Parathyroid adenoma (tissue), 2 donors: Measurements from ENCODE around the gene CRB1.

ENCODE experiments used
- H2AFZ ChIP-seq: fragments of 300-600 bp; sonication (generic); one replicate; pipeline ENCODE4 v1.7.0; 2017; ENCODE audit warnings: antibody characterized with exemption, mild to moderate bottlenecking
- H3K27ac ChIP-seq: fragments of 300-600 bp; sonication (generic); one replicate; pipeline ENCODE4 v1.7.0; 2017
- H3K27me3 ChIP-seq: fragments of 300-600 bp; sonication (generic); one replicate; pipeline ENCODE4 v1.7.0; 2017; ENCODE audit warnings: low read length; ENCODE audit not compliant: control insufficient read depth, insufficient read depth
- H3K36me3 ChIP-seq: fragments of 300-600 bp; sonication (generic); one replicate; pipeline ENCODE4 v1.7.0; 2017; ENCODE audit warnings: low read length; ENCODE audit not compliant: control insufficient read depth, insufficient read depth
- H3K4me1 ChIP-seq: fragments of 300-600 bp; sonication (generic); one replicate; pipeline ENCODE4 v1.7.0; 2017; ENCODE audit warnings: control low read depth
- H3K4me2 ChIP-seq: fragments of 300-600 bp; sonication (generic); one replicate; pipeline ENCODE4 v1.7.0; 2017; ENCODE audit warnings: low read length
- H3K4me3 ChIP-seq: fragments of 300-600 bp; sonication (generic); one replicate; pipeline ENCODE4 v1.7.0; 2017; ENCODE audit warnings: low read depth, low read length
- H3K79me2 ChIP-seq: fragments of 300-600 bp; sonication (generic); one replicate; pipeline ENCODE4 v1.7.0; 2017; ENCODE audit warnings: control low read depth
- H3K9ac ChIP-seq: fragments of 300-600 bp; sonication (generic); one replicate; pipeline ENCODE4 v1.7.0; 2017; ENCODE audit warnings: mild to moderate bottlenecking
- H3K9me3 ChIP-seq: fragments of 300-600 bp; sonication (generic); one replicate; pipeline ENCODE4 v1.7.0; 2017; ENCODE audit warnings: low read length; ENCODE audit not compliant: control insufficient read depth
- TF ChIP-seq, protein P1 (sequence below): fragments of 300-600 bp; sonication (generic); IDR thresholded peaks from one replicate; pipeline ENCODE4 v1.7.0; 2017; ENCODE audit warnings: antibody characterized with exemption, mild to moderate bottlenecking
- donor health status: primary hyperparathyroidism.

Gene CRB1

DNA sequence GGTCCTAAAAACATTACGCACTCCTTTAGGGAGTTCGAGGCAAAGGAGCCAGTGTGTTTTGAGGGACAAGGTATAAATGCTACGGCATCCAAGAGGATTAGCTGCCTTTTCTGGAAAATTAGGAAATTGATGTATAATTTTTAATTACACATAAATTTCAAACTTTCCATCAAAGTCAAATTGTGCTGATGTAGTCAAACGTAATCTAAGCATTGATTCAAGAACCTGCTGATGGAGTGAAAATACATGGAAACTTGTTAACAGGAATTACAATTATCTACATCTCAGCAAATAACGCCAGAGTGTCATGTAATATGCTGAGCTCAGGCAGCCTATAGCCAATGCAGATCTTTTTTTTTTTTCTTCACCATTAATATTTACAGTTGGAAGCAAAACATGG is 194.5 kb downstream of the CRB1 start:
- H3K36me3 ChIP-seq = no peaks in the 10 kb centered on the region
- TF ChIP-seq, protein P1, sequence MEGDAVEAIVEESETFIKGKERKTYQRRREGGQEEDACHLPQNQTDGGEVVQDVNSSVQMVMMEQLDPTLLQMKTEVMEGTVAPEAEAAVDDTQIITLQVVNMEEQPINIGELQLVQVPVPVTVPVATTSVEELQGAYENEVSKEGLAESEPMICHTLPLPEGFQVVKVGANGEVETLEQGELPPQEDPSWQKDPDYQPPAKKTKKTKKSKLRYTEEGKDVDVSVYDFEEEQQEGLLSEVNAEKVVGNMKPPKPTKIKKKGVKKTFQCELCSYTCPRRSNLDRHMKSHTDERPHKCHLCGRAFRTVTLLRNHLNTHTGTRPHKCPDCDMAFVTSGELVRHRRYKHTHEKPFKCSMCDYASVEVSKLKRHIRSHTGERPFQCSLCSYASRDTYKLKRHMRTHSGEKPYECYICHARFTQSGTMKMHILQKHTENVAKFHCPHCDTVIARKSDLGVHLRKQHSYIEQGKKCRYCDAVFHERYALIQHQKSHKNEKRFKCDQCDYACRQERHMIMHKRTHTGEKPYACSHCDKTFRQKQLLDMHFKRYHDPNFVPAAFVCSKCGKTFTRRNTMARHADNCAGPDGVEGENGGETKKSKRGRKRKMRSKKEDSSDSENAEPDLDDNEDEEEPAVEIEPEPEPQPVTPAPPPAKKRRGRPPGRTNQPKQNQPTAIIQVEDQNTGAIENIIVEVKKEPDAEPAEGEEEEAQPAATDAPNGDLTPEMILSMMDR = no peak
- no peaks in the 10 kb centered on the region for H3K9me3 ChIP-seq
- H3K79me2 ChIP-seq = no peaks in the 10 kb centered on the region
- no peak overlapping the region for H3K4me3 ChIP-seq
- H2AFZ ChIP-seq = no peak overlapping the region
- no peak overlapping the region for H3K4me2 ChIP-seq
- no peaks in the 10 kb centered on the region for H3K4me1 ChIP-seq
- no peak overlapping the region for H3K9ac ChIP-seq
- H3K27ac ChIP-seq = no peak overlapping the region
- H3K27me3 ChIP-seq = no peaks in the 10 kb centered on the region

DNA sequence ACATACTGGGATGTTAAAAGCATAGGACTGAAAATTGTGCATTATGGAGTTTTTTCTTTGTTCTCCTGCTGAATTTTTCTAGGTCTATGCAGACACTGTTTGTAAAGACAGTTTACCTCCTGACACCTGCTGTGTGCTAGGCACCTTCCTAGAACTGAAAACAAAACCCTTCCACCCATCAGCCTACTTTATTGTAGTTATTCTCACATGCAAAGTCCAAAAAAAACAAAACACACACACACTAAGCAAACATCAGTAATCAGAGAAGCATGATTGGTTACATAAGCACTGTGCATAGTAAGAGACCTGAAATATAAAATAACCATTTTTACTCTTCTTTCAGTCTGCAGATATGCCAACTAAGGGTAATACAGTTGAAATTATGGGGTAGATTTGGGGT is 195.1 kb downstream of the CRB1 start:
- TF ChIP-seq, protein P1 = no peak
- Histone ChIP-seq H3K36me3 (no peaks in the 10 kb centered on the region), H3K4me3 (no peak overlapping the region), H2AFZ (no peak overlapping the region), H3K79me2 (no peaks in the 10 kb centered on the region), H3K27ac (no peak overlapping the region), H3K4me2 (no peak overlapping the region), H3K4me1 (no peaks in the 10 kb centered on the region), H3K9me3 (no peaks in the 10 kb centered on the region), H3K9ac (no peak overlapping the region), H3K27me3 (no peaks in the 10 kb centered on the region)

DNA sequence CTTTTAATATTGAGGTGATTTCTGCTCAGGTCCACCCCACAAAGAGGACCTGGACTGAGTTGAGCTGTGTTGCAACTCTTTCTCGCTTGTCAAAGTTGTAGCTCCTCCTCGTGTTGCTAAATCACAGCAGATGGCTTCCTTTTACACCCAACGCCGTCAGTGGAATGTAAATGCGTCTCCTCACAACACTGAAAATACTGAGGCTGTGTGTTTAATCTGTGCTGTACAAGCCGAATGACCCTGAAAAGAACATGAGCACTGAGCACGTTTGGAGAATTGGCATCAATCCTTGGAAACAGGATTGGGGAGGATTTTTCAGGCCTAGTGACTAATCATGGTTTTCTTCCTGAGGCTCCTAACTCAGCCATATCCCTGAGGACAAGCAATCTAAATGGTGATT is 196.0 kb downstream of the CRB1 start:
- Histone ChIP-seq H3K27me3 (no peaks in the 10 kb centered on the region), H3K4me2 (no peak overlapping the region), H3K9ac (no peak overlapping the region), H3K36me3 (no peaks in the 10 kb centered on the region), H3K4me3 (no peak overlapping the region), H3K9me3 (no peaks in the 10 kb centered on the region), H3K79me2 (no peaks in the 10 kb centered on the region), H2AFZ (no peak overlapping the region), H3K4me1 (no peaks in the 10 kb centered on the region), H3K27ac (no peak overlapping the region)
- TF ChIP-seq, protein P1 = no peak

DNA sequence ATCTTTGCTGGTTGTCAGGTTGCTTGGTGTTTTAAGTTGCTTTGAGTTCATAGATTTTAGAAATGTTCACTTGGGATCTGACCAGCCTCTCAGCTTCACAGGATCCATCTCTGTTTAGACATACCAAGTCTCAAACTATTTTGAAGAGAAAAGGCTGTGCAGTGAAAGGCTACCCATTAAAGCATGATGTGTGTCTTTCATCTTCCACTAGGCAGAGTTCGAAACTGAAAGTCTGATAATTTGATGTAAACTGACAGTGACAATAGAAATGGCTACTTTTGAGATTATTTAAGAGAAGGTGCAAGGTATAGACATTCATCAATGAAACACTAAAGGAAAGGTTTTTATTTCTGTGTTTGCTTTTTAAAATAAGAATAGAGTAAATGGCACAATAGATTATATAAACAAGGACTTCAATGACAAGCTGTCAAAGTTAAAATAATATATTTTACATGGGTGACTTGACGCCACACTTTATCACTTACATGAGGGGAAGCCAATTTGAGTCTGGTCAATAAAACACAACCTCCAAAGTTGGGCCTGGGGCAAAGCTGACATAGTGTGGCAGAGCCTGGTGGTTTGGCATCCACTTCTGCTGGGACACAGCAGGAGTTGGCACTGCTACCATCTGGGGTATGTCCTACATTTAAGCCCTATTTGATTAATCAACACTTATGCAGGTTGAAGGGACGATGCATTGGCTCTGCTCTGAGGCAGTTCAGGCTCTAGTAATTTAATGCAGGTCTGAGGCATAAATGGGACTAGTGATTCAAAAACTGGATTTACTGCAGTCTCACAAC is 197.7 kb downstream of the CRB1 start:
- Histone ChIP-seq H2AFZ (no peak overlapping the region), H3K9ac (no peak overlapping the region), H3K36me3 (no peaks in the 10 kb centered on the region), H3K79me2 (no peaks in the 10 kb centered on the region), H3K27me3 (no peaks in the 10 kb centered on the region), H3K4me2 (no peak overlapping the region), H3K4me3 (no peak overlapping the region), H3K4me1 (no peaks in the 10 kb centered on the region), H3K27ac (no peak overlapping the region), H3K9me3 (no peaks in the 10 kb centered on the region)
- TF ChIP-seq, protein P1 = no peak

DNA sequence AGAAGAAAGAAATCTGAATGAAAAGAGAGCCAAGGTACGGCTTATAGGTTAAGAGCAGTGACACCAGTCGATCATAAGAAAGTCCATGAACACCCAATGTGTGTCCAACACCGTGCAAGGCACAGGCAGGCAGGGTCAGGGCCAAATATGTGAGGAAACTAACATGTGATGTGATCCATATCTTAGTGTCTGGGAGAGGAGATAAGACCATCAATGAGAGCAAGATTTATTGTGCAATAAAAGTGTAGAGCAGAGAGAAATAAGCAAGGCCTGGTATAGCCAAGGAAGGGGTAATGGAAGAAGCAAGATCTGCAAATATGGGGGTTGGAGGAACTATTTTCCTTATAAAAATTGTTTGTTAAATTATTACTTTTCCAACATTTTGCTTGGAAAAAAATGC is 198.8 kb downstream of the CRB1 start:
- no peak overlapping the region for H3K27ac ChIP-seq
- no peak overlapping the region for H3K4me2 ChIP-seq
- no peaks in the 10 kb centered on the region for H3K36me3 ChIP-seq
- H3K9me3 ChIP-seq = no peaks in the 10 kb centered on the region
- H3K27me3 ChIP-seq = no peaks in the 10 kb centered on the region
- no peak overlapping the region for H2AFZ ChIP-seq
- H3K4me3 ChIP-seq = no peak overlapping the region
- no peaks in the 10 kb centered on the region for H3K79me2 ChIP-seq
- H3K9ac ChIP-seq = no peak overlapping the region
- no peaks in the 10 kb centered on the region for H3K4me1 ChIP-seq
- TF ChIP-seq, protein P1 = no peak
